Suppressor macrophage treated with lipopolysaccharide for 4 hours (primary cell): ENCODE results near the gene LAMA2.
"Not testable (repeated sequence)": the region's sequence is repeated elsewhere in the genome, so short reads cannot be mapped to it uniquely, and the experiment has no call there.

Experiments
- DNase-seq: peaks from one replicate; pipeline ENCODE4 v3.0.0-alpha.2; 2020

Gene LAMA2

DNA sequence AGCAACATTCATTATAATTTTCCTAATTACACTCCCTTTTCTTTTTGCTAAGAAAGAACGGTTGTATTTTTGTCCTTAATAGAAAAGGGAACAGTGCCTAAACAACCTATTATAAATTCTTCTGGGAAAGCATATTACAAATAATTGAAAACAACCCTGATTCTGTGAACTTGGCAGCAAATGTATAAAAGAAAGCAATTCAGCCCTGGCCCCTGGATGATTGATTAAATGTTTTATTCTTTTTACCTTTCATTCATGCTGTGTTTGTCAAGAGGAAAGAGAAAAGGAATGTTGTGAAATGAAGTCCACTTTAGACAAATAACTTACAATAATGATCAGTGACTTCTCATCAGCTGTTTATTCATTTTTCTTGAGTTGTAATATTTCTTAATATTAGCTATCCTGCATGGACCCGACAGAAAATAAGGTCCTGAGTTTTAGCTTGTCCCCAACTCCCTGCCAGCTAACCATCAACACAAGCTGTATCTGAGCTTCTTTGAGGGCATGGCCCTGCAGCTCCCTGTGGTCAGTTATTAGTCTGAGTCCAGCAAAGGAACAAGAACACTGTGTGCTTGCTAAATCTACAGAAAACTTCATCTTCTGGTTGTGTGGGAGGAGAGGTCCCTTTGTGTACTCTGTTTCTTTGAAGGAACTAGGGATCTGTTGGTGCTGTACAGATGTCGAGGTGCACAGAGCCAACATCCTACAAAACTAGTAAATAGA, 248.2 kb downstream of the LAMA2 start:
- no peak for DNase-seq

DNA sequence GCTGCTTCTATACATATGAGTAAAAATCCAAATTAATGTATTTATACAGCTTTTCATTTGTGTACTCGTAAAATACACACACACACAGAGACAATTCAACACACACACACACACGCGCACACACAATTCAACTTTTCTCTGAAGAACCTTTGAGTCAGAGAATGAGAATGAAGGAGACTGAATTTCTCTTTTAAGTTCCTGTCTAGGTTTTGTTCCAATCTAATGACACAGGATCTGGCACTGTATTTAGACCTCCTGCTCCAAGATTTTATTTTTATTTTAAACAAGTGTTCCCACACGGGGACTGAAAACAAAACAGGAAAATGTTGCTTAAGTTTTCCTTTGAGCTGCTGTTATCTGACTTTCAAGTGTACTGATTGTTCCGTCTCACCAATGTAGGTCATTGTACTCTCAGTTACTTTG, 250.8 kb downstream of the LAMA2 start:
- no peak for DNase-seq

DNA sequence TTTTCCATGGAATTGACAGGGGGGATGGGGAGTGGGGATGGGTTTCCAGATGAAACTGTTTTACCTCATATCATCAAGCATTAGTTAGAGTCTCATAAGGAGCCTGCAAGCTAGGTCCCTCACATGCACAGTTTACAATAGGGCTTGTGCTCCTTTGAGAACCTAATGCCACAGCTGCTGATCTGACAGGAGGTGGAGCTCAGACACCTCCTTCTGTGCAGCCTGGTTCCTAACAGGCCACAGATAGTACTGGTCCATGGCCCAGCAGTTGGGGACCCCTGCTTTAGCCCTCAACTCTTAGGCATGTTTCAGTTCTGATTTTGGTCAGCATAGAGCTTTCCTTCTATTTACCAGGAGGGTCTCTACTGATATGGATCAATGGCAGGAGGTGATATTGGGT, 251.6 kb downstream of the LAMA2 start:
- no peak for DNase-seq

DNA sequence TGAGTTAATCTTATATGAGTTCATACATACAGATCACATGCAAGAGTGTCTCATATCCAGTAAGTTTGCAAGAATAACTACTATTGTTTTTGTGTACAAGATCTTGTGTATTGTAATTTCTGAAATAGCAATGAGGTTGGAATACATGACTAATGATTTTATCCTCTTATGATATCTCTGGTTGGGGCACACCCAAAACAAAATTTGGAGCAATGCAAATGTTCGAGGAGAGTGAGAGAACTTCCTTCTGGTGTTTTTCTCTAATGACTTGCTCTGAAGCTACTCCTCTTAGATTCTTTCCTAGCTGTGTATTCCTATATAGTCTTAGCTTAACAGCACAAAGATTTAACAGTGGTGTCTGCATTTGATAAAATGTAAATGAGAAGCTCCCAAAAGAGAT, 252.5 kb downstream of the LAMA2 start:
- no peak for DNase-seq

DNA sequence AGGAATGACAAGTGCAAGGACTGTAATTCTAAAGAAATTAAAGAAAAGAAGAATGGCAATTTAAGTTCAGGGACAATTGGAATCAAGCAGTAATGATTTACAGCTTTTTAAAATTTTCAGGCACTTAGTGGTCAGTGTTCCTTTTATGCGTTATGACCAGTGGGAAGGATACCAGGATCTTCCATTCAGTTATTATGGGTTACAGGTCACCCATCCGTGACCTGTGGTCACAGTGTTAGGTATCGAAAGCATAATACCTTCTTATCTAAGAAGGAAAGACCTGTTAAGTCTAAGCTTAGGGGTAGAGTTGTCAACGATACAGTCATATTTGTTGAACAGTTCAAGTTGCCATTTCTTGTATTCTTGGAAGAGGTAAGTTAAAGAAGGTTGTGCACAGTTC, 253.8 kb downstream of the LAMA2 start:
- no peak for DNase-seq

DNA sequence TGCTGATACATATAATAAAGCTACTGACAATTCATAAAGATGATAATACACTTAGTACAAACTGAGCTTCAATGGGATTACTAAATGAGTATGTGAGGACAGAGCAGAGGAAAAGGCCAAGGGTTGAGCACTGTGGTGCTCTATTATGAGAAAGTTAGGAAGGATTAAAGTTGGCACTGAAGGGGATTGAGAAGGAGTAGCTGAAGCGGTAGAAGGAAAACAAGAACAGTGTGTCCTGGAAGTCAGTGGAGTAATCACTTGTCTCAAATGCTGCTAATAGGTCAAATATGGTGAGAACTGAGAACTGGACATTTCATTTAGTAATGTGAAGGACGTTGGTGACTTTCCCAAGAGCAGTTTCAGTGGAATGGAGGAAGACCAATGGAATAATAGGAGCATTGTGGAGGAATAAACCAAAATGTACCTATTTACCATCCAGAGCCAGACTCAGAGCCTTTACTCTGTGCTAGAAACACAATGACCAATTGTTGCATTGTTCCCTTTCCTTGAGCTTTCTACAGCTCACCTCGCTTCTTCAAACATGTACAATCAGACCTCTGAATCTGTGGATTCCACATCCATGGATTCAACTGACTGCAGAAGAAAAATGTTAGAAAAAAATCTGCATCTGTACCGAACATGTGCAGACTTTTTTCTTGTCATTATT, 255.9 kb downstream of the LAMA2 start:
- DNase-seq, result no peak

DNA sequence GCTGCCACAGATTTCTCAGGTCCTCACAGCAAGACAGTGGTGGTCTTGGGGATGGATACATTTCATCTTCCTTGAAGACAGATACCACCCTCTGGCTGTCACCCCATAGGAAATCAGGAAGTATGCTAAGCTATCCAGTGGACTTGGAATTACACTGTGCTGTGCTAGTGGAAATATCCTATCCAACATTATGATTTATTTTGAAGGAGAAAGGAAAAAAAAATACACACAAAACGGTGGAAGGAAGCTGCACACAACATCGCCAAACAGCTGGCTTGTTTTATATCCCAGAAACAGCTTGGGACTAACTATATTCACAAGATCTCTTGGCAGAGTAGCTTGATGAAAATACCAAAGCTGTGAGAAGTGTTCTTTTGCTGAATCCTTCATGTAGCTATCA, 257.6 kb downstream of the LAMA2 start:
- DNase-seq, result no peak

DNA sequence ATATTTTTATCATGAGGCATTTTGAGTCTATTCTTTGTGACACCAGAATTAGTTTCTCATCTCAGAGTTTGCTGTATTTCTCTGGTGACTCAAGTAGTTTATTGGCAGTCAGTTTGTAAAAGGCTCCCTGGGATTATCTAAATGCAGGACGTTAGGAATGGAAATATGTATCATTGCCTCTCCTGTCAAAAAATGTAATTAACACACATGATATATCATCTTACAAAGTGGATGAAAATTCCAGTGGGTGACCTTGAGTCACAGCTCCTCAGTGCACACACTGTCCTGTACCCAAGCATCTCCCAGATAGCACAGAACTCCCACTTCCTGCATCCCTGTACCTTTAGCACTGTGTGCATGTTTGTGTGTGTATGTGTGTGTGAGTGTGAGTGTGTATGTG, 258.6 kb downstream of the LAMA2 start:
- DNase-seq, result no peak

DNA sequence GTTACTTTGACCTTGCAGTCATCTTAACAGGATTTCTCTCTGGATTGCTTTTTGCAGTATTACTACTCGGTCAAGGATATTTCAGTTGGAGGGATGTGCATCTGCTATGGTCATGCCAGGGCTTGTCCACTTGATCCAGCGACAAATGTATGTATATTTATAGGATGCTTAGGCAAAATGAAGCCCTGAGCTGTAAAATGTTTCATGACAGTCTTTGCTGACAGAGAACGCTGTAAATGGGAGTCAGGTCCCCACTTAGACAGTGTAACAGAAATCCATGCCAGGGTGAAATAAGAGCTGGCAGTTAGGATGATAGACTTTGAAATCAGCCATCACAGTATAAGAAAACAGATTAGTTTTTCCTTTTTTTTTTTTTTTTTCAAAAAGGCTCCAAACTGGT, 264.0 kb downstream of the LAMA2 start:
- no peak for DNase-seq

DNA sequence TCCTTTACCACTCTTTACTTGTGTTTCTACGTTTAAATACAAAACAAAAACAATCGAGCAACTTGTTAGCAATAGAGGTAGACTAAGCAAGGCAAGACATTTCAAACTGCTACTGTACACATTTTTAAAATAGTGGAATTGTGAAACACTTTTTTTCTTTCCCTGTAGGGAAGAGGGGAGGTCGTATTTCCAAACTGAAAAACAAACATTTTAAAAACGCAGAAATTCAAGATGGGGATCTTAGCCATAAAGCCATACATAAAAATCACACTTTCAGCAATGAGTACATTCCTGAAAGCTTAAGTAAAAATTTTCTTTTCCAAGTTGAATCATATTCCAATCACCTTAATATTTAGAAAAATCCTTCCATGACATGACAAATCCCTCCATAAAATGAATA, 267.6 kb downstream of the LAMA2 start:
- DNase-seq, result no peak

DNA sequence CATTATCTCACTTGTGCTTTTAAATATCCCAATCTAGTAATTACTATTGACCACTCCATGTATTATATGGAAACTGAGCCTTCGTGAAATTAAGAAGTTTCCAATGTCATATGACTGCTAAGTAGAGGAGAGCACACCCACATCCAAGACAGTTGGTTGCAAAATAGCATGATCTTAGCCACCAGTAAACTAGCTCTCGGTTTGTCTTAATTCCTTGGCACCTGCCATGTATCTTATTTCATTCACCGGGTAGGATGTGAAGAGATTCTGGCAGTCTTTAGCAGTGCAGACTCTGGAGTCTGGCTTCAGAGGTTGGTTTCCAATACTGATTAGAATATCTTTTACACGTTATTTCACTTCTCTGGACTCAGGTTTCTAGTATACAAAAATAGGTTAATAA, 270.3 kb downstream of the LAMA2 start:
- DNase-seq, result no peak

DNA sequence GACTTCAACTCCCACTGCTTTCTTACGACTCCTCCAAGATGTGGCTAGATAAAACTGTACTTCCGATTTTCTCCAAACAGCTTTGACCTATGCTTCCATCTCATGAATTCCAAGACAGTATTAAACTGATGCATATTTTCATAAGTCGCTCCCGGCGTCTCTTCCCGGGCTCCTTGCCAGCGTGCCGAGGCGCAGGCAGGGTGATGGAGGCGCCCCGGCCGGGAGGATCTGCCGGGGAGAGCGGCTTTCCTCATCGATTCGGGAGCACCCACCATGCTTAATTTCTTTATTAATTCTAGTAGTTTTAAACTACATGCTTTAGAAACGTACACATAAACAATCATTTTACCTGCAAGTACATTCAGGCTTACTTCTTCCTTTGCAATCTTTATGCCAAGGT, 276.3 kb downstream of the LAMA2 start:
- not testable (repeated sequence) for DNase-seq

DNA sequence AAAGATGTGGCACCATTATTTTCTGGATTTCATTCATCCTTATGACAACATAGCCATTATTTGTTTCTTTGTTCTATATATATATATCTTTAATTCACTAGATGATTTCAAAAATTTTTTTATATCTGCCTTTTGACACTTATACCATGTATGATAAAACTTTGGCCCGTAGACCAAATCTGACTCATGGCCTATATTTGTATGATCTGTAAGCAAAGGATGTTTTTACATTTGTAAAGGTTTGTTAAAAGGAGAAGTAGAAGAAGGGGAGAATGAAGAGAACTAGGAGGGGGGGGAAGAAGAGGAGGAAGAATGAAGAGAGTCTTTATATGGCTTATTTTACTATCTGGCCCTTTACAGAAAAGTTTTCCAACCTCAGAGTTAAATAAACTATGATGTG, 279.7 kb downstream of the LAMA2 start:
- DNase-seq, result no peak

DNA sequence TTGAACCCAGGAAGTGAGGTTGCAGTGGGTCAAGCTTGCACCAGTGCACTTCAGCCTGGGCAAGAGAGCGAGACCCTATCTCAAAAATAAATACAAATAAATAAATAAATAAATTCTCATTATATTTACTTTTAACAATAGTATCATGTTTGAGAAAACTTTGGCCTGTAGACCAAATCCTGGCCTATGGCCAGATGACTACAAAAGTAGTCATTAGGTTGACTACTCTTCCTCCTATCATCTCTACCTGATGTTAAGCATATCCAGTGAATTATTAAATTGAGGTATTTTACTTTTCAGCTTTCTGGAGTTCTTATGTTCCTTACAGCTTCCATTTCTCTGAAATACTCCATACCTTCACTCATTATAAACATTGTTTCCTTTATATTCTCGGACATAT, 280.6 kb downstream of the LAMA2 start:
- DNase-seq, result no peak

DNA sequence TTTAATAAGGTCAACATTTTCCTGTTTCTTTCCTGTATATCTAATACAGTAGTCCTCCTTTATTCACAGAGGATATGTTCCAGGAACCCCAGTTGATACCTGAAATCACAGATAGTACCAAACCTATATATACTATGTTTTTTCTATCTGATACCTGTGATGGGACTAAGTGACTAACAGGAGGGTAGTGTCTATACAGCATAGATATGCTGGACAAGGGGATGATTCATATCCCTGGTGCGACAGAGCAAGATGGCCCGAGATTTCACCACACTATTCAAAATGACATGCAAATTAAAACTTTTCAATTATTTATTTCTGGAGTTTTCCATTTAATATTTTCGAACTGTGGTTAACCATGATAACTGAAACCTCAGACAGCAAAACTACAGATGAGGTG, 281.1 kb downstream of the LAMA2 start:
- no peak for DNase-seq

DNA sequence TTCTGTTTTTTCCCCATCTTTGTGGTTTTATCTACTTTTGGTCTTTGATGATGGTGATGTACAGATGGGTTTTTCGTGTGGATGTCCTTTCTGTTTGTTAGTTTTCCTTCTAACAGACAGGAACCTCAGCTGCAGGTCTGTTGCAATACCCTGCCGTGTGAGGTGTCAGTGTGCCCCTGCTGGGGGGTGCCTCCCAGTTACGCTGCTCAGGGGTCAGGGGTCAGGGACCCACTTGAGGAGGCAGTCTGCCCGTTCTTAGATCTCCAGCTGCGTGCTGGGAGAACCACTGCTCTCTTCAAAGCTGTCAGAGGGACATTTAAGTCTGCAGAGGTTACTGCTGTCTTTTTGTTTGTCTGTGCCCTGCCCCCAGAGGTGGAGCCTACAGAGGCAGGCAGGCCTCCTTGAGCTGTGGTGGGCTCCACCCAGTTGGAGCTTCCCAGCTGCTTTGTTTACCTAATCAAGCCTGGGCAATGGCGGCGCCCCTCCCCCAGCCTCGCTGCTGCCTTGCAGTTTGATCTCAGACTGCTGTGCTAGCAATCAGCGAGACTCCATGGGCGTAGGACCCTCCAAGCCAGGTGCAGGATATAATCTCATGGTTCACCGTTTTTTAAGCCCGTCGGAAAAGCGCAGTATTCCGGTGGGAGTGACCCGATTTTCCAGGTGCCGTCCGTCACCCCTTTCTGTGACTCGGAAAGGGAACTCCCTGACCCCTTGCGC, 289.5 kb downstream of the LAMA2 start:
- DNase-seq, result not testable (repeated sequence)

DNA sequence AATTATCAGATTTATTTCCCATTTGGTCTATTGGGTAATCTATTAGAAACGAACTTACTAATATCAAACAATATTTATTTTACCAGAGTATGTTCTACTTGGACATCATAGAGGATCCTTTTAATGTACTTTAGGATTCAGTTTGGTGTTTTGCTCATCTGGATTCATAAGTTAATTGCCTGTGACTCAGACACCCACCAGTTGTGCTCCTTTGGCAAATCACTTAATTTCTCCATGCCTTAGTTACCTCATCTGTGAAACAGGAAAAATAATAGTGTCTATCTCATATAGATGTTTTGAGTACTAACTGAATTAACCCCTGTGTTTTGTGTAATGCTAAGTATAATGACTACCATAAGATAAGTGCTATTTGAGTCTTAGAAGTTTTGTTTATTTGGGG, 292.1 kb downstream of the LAMA2 start:
- no peak for DNase-seq

DNA sequence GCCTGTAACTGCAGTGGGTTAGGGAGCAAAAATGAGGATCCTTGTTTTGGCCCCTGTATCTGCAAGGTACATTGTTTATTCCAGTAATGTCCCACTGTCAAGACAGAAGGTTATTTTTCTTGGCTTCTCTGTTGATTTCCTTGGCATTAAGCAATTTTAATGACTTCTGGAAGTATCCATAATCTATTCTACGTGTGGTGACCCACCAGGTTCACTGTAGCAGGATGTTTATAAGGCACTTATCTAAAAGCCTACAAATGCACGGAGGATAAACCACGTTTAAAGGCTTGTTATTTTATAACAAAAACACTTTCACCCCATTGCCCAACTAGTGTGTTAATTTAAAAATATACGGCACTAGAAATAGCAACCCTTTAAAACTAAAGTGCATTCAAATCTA, 294.9 kb downstream of the LAMA2 start:
- no peak for DNase-seq

DNA sequence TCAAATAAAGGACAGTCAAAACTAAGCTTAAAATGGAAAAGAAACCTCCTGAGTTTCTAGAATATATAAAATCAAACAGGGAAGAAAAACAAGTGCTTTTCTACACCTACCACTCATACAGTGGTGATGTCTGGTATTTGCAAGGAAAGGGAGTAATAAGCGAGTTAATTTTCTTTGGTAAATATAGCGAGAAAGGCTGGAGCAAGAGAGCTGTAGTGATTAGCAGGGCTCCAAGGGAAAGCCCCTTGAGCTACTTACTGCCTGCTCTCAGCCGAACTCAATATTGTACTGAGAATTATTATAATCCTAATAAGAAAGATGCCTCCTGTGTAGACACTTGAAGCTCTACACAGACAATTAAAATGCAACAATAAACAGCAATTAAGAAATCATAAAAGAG, 296.3 kb downstream of the LAMA2 start:
- no peak for DNase-seq

DNA sequence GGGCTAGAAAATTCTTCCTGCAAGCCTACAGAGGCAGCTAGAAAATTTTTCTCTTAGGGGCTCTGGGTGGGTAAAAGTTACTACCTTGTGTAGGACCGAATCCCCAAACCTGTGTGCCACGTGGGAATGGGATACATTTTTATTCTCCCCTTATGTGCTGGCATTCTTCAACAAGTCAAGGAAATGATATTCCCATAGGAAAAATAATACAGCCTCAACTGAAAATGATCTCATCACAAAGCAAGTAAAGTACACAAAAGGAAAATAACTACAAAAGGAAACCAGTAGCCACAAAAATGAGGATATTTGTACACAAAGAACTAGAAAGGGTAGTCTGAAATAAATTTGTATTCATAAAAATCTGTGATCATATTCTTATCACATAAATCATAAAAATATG, 298.1 kb downstream of the LAMA2 start:
- no peak for DNase-seq

DNA sequence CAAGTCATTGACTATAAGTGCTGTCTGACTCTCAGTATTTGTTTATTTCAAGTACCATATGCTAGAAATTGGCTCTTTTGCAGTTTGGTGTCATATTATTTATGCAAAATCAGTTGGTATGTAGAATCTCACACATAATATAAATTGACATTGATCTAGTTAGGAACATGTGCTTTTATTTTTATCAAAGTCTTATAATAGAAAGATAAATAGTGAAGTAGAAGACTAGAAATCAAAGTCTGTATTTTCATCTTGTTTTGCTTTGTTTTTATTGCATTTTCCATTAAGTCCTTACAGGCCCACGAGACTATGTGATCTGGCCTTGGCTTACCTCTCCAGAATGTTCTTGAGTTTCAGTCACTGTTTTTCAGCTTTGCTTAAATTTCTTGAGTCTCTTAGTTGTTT, 300.3 kb downstream of the LAMA2 start:
- no peak for DNase-seq

DNA sequence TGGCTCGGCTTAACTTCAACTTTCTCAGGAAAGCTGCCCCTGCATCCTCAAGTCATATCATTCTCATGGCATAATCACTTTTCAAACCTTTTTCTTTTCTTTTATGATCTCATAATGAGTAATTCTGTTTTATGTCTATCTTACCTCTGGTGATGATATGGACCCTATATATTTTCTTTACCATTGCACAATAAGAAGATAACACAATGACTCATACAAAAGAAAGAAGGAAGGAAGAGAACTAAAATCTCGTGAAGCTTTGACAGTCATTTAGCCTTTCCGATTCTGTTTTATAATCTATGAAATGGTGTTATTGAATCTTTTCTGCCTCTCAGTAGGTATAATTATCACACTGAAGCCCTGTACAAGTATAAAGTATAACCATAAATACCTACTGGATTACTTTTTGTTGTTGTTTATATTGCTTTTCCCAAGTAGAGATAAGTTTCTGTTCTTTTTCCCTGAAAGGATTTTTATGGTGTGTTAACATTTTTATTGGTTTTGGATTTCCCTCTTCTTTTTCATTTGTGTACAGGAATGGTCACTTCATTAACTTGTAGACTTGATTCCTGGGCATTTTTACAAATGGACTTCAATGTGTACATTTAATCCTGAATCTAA, 300.9 kb downstream of the LAMA2 start:
- no peak for DNase-seq

DNA sequence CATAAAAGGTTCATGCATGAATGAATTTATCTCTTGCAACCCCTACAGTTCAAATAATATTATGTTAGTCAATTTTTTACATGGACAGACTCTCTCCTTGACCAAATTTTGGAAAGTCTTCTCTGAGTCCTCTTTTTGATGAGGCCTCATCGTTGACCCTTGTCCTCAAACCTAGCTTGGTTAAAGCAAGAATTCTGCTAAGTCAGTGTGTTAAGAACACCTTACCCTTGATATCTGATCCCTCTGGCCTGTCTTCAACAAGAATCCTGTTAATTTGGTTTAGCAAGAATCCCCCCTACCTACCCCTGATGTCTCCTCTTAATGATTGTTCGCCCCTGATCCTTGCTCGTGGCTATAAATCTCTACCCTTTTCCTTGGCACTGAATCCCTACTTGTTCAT, 301.4 kb downstream of the LAMA2 start:
- no peak for DNase-seq

DNA sequence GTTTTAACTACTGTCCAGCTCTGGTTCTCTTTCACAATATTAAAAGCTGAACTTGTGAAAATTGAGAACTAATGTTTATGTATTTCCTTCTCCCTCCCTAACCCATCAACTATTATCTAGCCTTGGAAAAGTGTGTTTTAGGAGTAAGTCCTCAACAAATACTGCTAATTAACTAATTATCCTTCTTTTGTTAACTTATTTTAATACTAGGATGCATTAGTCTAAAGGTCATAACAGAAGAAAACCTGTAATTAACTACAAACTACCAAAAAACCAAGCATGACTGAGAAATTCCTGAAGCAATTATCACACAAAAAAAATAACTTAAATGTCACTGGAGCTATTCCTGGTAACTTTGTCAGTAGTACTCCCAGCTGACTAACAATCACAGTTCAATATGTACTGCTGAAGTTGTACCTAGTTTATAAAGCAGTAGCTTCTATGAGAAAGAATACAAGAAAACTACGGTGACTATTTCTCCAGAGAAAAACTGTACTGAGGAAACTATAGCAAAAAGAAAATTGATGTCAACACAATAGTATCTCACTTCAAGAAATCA, 301.9 kb downstream of the LAMA2 start:
- DNase-seq, result no peak
